ENCODE measurements around the gene CD244. TPM values are rescaled to one million over a fixed set of nuclear protein-coding genes. Genes with fewer than 3 reads are reported as not detected.

The CD244 gene
- polyA plus RNA-seq, 2 of the 4 experiments (the other 2 are of a cell fraction): 0.03 TPM; not detected in 1

DNA sequence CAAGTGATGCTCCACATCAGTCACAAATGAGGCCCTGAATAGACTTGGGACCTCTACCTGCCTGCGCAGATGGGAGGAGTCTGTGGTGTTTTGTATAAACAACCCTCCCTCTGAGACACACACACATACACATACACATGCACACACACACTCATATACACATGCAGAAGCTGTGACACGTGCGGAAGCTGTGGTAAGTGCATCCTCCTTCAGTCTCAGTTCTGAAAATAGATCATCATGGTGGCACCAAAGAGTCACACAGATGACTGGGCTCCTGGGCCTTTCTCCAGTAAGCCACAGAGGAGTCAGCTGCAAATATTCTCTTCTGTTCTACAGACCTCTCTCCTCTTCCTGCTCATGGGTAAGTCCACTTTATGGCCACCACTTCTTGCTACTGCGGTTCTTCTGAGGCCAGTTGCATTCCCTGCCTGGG is 66.7 kb downstream of the CD244 start, which contains the start of gene LY9:
TSS of gene LY9 (plus strand) at position 224 of the 433 bp plus-strand sequence. CDS start at position 238, 14 bp downstream.
- H3K4me1 ChIP-seq: no peaks in the 10 kb centered on the region
- WGBS (ENCODE audit: missing lambda C conversion rate): 82% methylated on average over 4 of the region's 4 CpGs
- ATAC-seq (no peak), DNase-seq (ENCODE audit: low read depth in 1 of 2, low spot score in 1 of 2) (no peak), FAIRE-seq (no peak)
- no peak within 1 kb of the TSS for H3K4me2 ChIP-seq
- no peak within 1 kb of the TSS for H3K4me3 ChIP-seq
- ChIA-PET POLR2A (no interaction called here), CTCF (interaction anchor here (1.1 to 1.4 kb wide), 2 partner anchors 10 to 35 kb away, joined by 5 read pairs; no protein-coding TSS in a partner anchor)
- no peaks in the 10 kb centered on the region for H3K9me3 ChIP-seq
- no peak within 1 kb of the TSS for H3K27ac ChIP-seq
- no peak for TF ChIP-seq GATA3 (IDR thresholded peaks at IDR 0.05; ENCODE audit: borderline replicate concordance)
- no peak for TF ChIP-seq ATOH8 (CRISPR knock-in tag; IDR thresholded peaks at IDR 0.05; ENCODE audit: low read depth)
- no peak for TF ChIP-seq RARB (CRISPR knock-in tag; IDR thresholded peaks at IDR 0.05)
- TF ChIP-seq ZC3H11A (IDR thresholded peaks at IDR 0.05): no peak
- TF ChIP-seq ZNF302 (CRISPR knock-in tag; IDR thresholded peaks at IDR 0.05): no peak
- TF ChIP-seq CBX8 (IDR thresholded peaks at IDR 0.05): no peak
- TF ChIP-seq MYC (IDR thresholded peaks at IDR 0.05; ENCODE audit: borderline replicate concordance, low read length): no peak
- TF ChIP-seq CBX2 (IDR thresholded peaks at IDR 0.05; ENCODE audit: borderline replicate concordance, low read depth): no peak
- TF ChIP-seq RFX5 (IDR thresholded peaks at IDR 0.05): no peak
- TF ChIP-seq FOSL2 (IDR thresholded peaks at IDR 0.05): no peak
- no peak for TF ChIP-seq FOSL2 (CRISPR knock-in tag; IDR thresholded peaks at IDR 0.05)
- TF ChIP-seq HOXA7 (CRISPR knock-in tag; IDR thresholded peaks at IDR 0.05): no peak
- no peak for TF ChIP-seq POLR2A (IDR thresholded peaks at IDR 0.05; ENCODE audit: low read length)
- no peak for TF ChIP-seq EP300 (IDR thresholded peaks at IDR 0.05)
- TF ChIP-seq CHD4 (IDR thresholded peaks at IDR 0.05; ENCODE audit: borderline replicate concordance): no peak
- TF ChIP-seq, protein P1, sequence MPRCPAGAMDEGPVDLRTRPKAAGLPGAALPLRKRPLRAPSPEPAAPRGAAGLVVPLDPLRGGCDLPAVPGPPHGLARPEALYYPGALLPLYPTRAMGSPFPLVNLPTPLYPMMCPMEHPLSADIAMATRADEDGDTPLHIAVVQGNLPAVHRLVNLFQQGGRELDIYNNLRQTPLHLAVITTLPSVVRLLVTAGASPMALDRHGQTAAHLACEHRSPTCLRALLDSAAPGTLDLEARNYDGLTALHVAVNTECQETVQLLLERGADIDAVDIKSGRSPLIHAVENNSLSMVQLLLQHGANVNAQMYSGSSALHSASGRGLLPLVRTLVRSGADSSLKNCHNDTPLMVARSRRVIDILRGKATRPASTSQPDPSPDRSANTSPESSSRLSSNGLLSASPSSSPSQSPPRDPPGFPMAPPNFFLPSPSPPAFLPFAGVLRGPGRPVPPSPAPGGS (IDR thresholded peaks at IDR 0.05): no peak
- no peak for TF ChIP-seq ESRRA (IDR thresholded peaks at IDR 0.05; ENCODE audit: borderline replicate concordance, low read length)
- TF ChIP-seq KDM5A (IDR thresholded peaks at IDR 0.05): no peak

DNA sequence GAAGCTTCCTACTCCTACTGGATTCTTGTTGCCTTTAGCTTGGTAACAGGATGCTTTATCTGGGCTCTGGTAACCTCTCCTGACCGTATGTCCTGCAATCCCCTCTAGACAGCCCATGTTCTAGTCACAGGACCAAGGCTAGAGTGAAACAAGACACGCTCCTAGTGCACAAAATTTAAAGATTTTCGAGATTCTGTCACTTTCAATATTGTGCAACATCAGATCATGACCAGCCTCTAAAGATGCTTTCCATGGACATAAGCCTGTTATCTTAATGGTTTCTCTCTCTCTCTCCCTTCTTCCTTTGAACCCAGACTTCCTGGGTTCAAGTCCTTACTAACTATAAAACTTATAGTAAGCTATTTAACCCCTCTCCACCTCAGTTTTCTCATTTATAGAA is 68.3 kb downstream of the CD244 start:
- ChIA-PET POLR2A (no interaction called here), CTCF (interaction anchor here (1.5 to 1.7 kb wide), 3 partner anchors 14 to 39 kb away, joined by 3 to 5 read pairs (median 4); no protein-coding TSS in a partner anchor)
- Histone ChIP-seq H3K4me1 (no peaks in the 10 kb centered on the region), H3K4me2 (no peak overlapping the region), H3K27ac (no peak overlapping the region), H3K9me3 (no peaks in the 10 kb centered on the region), H3K4me3 (no peak overlapping the region)
- TF ChIP-seq BHLHE40 (IDR thresholded peaks at IDR 0.05; ENCODE audit: low read depth, low read length) (no peak), RNF2 (IDR thresholded peaks at IDR 0.05; ENCODE audit: borderline replicate concordance, low read depth) (no peak), ZSCAN20 (CRISPR knock-in tag; IDR thresholded peaks at IDR 0.05) (no peak), REST (IDR thresholded peaks at IDR 0.05) (no peak), E2F6 (IDR thresholded peaks at IDR 0.05; ENCODE audit: borderline replicate concordance, low read depth) (no peak), MAZ (IDR thresholded peaks at IDR 0.05; ENCODE audit: borderline replicate concordance, low read depth, low read length) (no peak), PHF8 (IDR thresholded peaks at IDR 0.05; ENCODE audit: borderline replicate concordance, low read depth) (no peak), ZNF302 (CRISPR knock-in tag; IDR thresholded peaks at IDR 0.05) (no peak), POLR2AphosphoS2 (conservative IDR thresholded peaks at IDR 0.05; ENCODE audit: low read length) (no peak), NFE2L2 (conservative IDR thresholded peaks at IDR 0.05; ENCODE audit: low read length) (no peak), SMC3 (IDR thresholded peaks at IDR 0.05) (no peak)
- ATAC-seq: no peak
- FAIRE-seq: no peak
- WGBS (ENCODE audit: missing lambda C conversion rate): 26% methylated on average over 3 of the region's 3 CpGs
- DNase-seq (ENCODE audit: low read depth in 1 of 2, low spot score in 1 of 2): no peak
